Transverse colon (tissue), 4 donors: ENCODE data around the gene MRPL2. TPM values are rescaled to one million over a fixed set of nuclear protein-coding genes. Genes with fewer than 3 reads are reported as not detected.

Experiments
- DNase-seq: peaks from one replicate; pipeline ENCODE4 v3.0.0-alpha.2; 2019
- H3K27ac ChIP-seq, 4 donors: fragments of 200-600 bp; sonication (generic); 2 replicates each; pipeline ENCODE4 v1.5.1; 2016 to 2018; ENCODE audit warnings: inconsistent platforms in 4 of 4
- H3K27me3 ChIP-seq: fragments of 200-600 bp; sonication (generic); 2 replicates; pipeline ENCODE4 v1.5.1; 2017; ENCODE audit warnings: inconsistent platforms
- H3K36me3 ChIP-seq, 4 donors: fragments of 200-600 bp; sonication (generic); 2 replicates each; pipeline ENCODE4 v1.5.1; 2017 to 2019; ENCODE audit warnings: inconsistent platforms in 4 of 4
- H3K4me1 ChIP-seq, 4 donors: fragments of 200-600 bp; sonication (generic); 2 replicates each; pipeline ENCODE4 v1.5.1; 2017 to 2020; ENCODE audit warnings: inconsistent platforms in 4 of 4
- H3K4me3 ChIP-seq, 4 donors: fragments of 200-600 bp; sonication (generic); 1 replicate in 1 of 4; 2 replicates in 3 of 4; pipeline versions ENCODE4 v1.5.1 to v1.6.1; 2017 to 2019; ENCODE audit warnings: inconsistent platforms in 4 of 4
- H3K9me3 ChIP-seq, 2 donors: fragments of 200-600 bp; sonication (generic); 2 replicates each; pipeline ENCODE4 v1.5.1; 2017 to 2019; ENCODE audit warnings: inconsistent platforms in 2 of 2
- CTCF ChIP-seq, 5 experiments: fragments of 200-600 bp in 3 of 5; fragments of 450-650 bp in 2 of 5; sonication (generic) in 3 of 5; IDR thresholded peaks; 1 replicate in 2 of 5; 2 replicates in 3 of 5; pipeline ENCODE4 v1.5.1; 2016 to 2017; ENCODE audit warnings: antibody characterized with exemption in 5 of 5, inconsistent platforms in 3 of 5, mild to moderate bottlenecking in 2 of 5, moderate library complexity in 1 of 5
- EP300 ChIP-seq: sonication (generic); formaldehyde crosslinking; IDR thresholded peaks from one replicate; pipeline ENCODE4 v1.6.1; 2017; ENCODE audit warnings: antibody characterized with exemption, low read depth
- POLR2A ChIP-seq: fragments of 450-650 bp; IDR thresholded peaks from one replicate; pipeline ENCODE4 v1.6.1; 2016; ENCODE audit warnings: antibody characterized with exemption, mild to moderate bottlenecking, moderate library complexity
- POLR2AphosphoS5 ChIP-seq, 3 donors: sonication (generic); formaldehyde crosslinking; IDR thresholded peaks; one replicate each; pipeline ENCODE4 v1.6.1; 2016; ENCODE audit warnings: antibody characterized with exemption in 3 of 3
- WGBS, 2 donors: methylation state at CpG; one replicate each; pipeline ENCODE4 v1.1.5; 2018; ENCODE audit warnings: low coverage in 1 of 2; 5-methylcytosine and 5-hydroxymethylcytosine counted together
- in situ Hi-C, 4 donors: fragments of 200-750 bp; cut with MboI; loops; one replicate each; pipeline versions ENCODE4 v1.15.0 to v1.15.1; 2017; ENCODE audit warnings: low sequenced_read_pairs in 3 of 4, low pct_ligation_motif_present in 1 of 4, low pct_unique_long_range_greater_than_20kb in 1 of 4
- intact Hi-C: fragments of 100-400 bp; cut with DNase I; formaldehyde crosslinking; loops from one replicate; pipeline ENCODE4 v1.15.1; 2023; ENCODE audit warnings: low total_unique reads
- total RNA-seq, 4 donors: library from RNA; depleted of rRNA; stranded (reverse); fragments of >200 nt; gene quantifications; one replicate each; pipeline ENCODE4 v1.1.0, GENCODE V29; 2016

The MRPL2 gene
- total RNA-seq, 4 donors from 2014 or later = 5.8 to 54.2 (median 34.3) TPM

- TF ChIP-seq CTCF (IDR thresholded peaks at IDR 0.05) (no peak), POLR2AphosphoS5 (IDR thresholded peaks at IDR 0.05) (peak; percentile 64 to 95 (median 87)), POLR2A (peak; percentile 75), EP300 (no peak)
- Histone ChIP-seq H3K27ac (peak overlapping the region; percentile 89 to 95 (median 92)), H3K4me1 (peaks cover 17 to 33% (median 29%) of the 10 kb centered on the region in 4 donors), H3K27me3 (no peaks in the 10 kb centered on the region), H3K36me3 (peaks cover 0 to 5% (median 1%) of the 10 kb centered on the region in 4 donors), H3K4me3 (peak overlapping the region; percentile 51 to 81 (median 68)), H3K9me3 (no peaks in the 10 kb centered on the region)
- in situ Hi-C loops = no loop called here
- WGBS, 2 donors = 8% methylated on average over 15 of the region's 15 CpGs; no CpG with 5 or more reads in 1 of the 2 donors
- peak; percentile 88 for DNase-seq
- intact Hi-C loops = no loop called here
These were observed 960 bp upstream of the MRPL2 start for GRCh38 chr6:43060034-43060754.

- Histone ChIP-seq H3K36me3 (peaks cover 0 to 4% (median 0%) of the 10 kb centered on the region in 4 donors), H3K27ac (peak overlapping the region; percentile 89 to 95 (median 92)), H3K4me1 (peaks cover 17 to 41% (median 29%) of the 10 kb centered on the region in 4 donors), H3K4me3 (peak overlapping the region; percentile 68 to 81 (median 70)), H3K9me3 (no peaks in the 10 kb centered on the region), H3K27me3 (no peaks in the 10 kb centered on the region)
- TF ChIP-seq POLR2A = no peak
- no peak for TF ChIP-seq CTCF (IDR thresholded peaks at IDR 0.05)
- no peak for TF ChIP-seq POLR2AphosphoS5 (IDR thresholded peaks at IDR 0.05)
- TF ChIP-seq EP300 = no peak
- DNase-seq = no peak
- in situ Hi-C loops (no loop called here), intact Hi-C loops (no loop called here)
- 63% methylated on average over 1 of the region's 1 CpG; no CpG with 5 or more reads in 1 of the 2 donors for WGBS, 2 donors
These were observed 703 bp downstream of the MRPL2 start for GRCh38 chr6:43058531-43058930.

DNA sequence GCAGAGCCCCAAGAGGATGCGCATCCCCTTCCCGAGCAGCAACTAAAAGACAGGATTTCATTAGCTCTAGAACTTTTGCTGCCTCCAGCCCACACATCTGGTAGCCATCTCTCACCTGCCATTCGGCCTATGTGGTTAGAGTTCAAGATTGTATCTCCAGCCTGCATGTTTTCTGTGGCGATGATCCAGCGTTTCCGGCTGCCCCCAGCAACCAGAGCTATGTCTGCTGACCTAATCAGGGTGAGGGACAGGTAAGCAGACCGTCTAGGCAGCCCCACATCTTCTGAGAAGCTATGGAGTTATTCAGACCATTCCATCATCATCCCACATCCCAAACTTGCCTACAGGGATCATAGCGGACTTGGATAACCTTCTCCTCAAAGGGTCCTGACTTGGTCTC lies 3.3 kb downstream of the MRPL2 start:
- 82 to 91% methylated on average over 2 to 8 of the region's 8 CpGs for WGBS, 2 donors
- TF ChIP-seq POLR2A (no peak), POLR2AphosphoS5 (IDR thresholded peaks at IDR 0.05) (no peak), EP300 (no peak), CTCF (IDR thresholded peaks at IDR 0.05) (no peak)
- no peak overlapping the region for H3K27ac ChIP-seq
- H3K4me3 ChIP-seq = no peak overlapping the region
- intact Hi-C loops = no loop called here
- DNase-seq = no peak
- peaks cover 17 to 38% (median 31%) of the 10 kb centered on the region in 4 donors for H3K4me1 ChIP-seq
- no peaks in the 10 kb centered on the region for H3K27me3 ChIP-seq
- no peaks in the 10 kb centered on the region for H3K9me3 ChIP-seq
- in situ Hi-C loops = no loop called here
- peaks cover 0 to 4% (median 0%) of the 10 kb centered on the region in 4 donors for H3K36me3 ChIP-seq

- in situ Hi-C loops (no loop called here), intact Hi-C loops (no loop called here)
- Histone ChIP-seq H3K4me3 (peak overlapping the region in 3 of 4 donors; percentile 62 to 98 (median 81)), H3K4me1 (peaks cover 8 to 30% (median 20%) of the 10 kb centered on the region in 4 donors), H3K27ac (peak overlapping the region; percentile 90 to 97 (median 95)), H3K9me3 (no peaks in the 10 kb centered on the region), H3K27me3 (no peaks in the 10 kb centered on the region), H3K36me3 (peaks cover 0 to 4% (median 0%) of the 10 kb centered on the region in 4 donors)
- no peak for DNase-seq
- 74 to 83% methylated on average over 7 to 17 of the region's 17 CpGs for WGBS, 2 donors
- no peak for TF ChIP-seq POLR2A
- no peak for TF ChIP-seq POLR2AphosphoS5 (IDR thresholded peaks at IDR 0.05)
- TF ChIP-seq EP300 = no peak
- no peak for TF ChIP-seq CTCF (IDR thresholded peaks at IDR 0.05)
These were observed 4.9 kb downstream of the MRPL2 start for GRCh38 chr6:43054206-43054943.
